Skeletal muscle satellite cell (primary cell): Measurements from ENCODE around the gene ZNF609. TPM values are rescaled to one million over a fixed set of nuclear protein-coding genes. Genes with fewer than 3 reads are reported as not detected.

Experiments used
- small RNA-seq: library from RNA; depleted of rRNA; stranded (forward); fragments of <200 nt; gene quantifications from one replicate; pipeline ENCODE3, GENCODE V24; 2012

The ZNF609 gene

Small RNA genes lying within 50 kb of the gene (small RNA-seq; reads per million reads assigned to genes)
- gene AC100830.2 (not detected), gene RF00019 (not detected), gene RNU6-549P (not detected)
